ENCODE measurements around the gene SLC16A3.

DNA sequence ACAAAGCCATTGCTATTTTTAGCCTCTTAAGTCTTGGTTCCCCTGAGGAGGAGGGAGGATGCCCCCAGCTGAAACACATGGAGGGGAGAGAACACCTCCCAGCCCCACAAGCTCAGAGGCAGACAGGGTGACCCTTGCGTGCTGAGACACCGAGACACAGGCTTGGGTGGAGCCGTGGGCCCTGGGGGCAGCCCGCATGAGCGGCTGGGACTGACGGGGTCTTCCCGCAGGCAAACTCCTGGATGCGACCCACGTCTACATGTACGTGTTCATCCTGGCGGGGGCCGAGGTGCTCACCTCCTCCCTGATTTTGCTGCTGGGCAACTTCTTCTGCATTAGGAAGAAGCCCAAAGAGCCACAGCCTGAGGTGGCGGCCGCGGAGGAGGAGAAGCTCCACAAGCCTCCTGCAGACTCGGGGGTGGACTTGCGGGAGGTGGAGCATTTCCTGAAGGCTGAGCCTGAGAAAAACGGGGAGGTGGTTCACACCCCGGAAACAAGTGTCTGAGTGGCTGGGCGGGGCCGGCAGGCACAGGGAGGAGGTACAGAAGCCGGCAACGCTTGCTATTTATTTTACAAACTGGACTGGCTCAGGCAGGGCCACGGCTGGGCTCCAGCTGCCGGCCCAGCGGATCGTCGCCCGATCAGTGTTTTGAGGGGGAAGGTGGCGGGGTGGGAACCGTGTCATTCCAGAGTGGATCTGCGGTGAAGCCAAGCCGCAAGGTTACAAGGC lies 9.8 kb downstream of the SLC16A3 start:
- TF ChIP-seq POLR2AphosphoS5 (IDR thresholded peaks at IDR 0.05): peak; percentile 95
- peak in 1 of 4 experiments; percentile 24 for TF ChIP-seq CTCF (IDR thresholded peaks at IDR 0.05)

Data from prostate gland (tissue), 2 donors.